ENCODE measurements around the gene FAM209A.

- TF ChIP-seq CTCF (IDR thresholded peaks at IDR 0.05) (no peak), POLR2A (IDR thresholded peaks at IDR 0.05) (no peak)
Measured at GRCh38 chr20:56565511-56565910, 41.0 kb downstream of the FAM209A start.
